OCI-LY7 (cell line): ENCODE measurements around the gene STXBP6.

Experiments used
- CTCF ChIP-seq: fragments of 200-600 bp; sonication (generic); conservative IDR thresholded peaks from 2 replicates; pipeline ENCODE4 v1.5.1; 2014; ENCODE audit warnings: mild to moderate bottlenecking, antibody characterized with exemption, low read length, moderate library complexity, mixed read lengths
- EZH2phosphoT487 ChIP-seq: fragments of 200-600 bp; sonication (generic); IDR thresholded peaks from 2 replicates; pipeline ENCODE4 v1.6.1; 2018; ENCODE audit warnings: low read depth, borderline replicate concordance, mild to moderate bottlenecking, mixed run types, antibody characterized with exemption, low read length, moderate library complexity, mixed read lengths

GRCh38 chr14:25086821-25087396, 37.0 kb upstream of the STXBP6 start:
- TF ChIP-seq CTCF, result no peak
- TF ChIP-seq EZH2phosphoT487, result no peak
